NCI-H2196 (cell line): ENCODE results near the gene FGF23.
"Not testable (repeated sequence)": the region's sequence is repeated elsewhere in the genome, so short reads cannot be mapped to it uniquely, and the experiment has no call there.

Experiments used
- DNase-seq: peaks from one replicate; lab custom pipeline; 2025; ENCODE audit not compliant: unreplicated experiment; lab: John Stamatoyannopoulos, UW

Gene FGF23

DNA sequence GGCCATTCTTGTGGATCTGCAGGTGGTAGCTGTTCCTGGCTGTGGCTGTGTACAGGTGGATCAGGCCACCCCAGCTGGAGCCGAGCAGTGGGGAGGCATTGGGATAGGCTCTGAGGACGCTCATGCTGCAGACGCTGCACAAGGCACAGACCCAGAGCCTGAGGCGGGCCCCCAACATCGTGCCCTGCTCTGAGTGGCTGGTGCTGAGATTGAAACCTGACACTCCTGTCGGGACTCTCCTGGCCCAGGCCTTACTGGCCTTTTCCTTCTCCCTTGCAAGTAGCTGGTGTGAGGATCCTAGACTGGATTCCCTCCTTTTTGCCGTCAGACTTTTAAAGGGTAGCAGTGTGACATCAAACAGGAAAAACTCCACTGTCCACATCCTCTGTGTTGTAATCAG is at the start of gene FGF23:
Gene FGF23 (minus strand): TSS at position 308 of the 400 bp plus-strand sequence. CDS start 130 bp downstream, at position 178.
- DNase-seq = no peak

DNA sequence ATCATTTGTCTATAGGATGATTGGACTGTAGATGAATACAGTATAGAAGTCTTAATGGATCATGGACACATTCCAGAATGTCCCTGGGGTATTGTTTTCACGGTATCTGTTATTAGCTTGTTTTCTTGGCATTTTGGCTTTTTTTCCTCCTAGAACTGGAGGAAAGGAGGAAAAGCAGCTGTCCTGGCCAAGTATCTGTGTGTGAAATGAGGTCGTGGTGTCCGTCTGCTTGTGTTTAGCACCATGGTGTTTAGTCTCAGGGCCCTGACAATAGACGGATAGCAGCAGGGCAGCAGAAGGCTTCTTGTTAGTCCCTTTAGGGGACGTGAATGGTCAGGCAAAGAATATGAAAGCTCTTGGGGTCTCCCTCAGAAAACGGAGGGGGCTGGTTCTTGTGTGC is 44.9 kb upstream of the FGF23 start:
- no peak for DNase-seq

DNA sequence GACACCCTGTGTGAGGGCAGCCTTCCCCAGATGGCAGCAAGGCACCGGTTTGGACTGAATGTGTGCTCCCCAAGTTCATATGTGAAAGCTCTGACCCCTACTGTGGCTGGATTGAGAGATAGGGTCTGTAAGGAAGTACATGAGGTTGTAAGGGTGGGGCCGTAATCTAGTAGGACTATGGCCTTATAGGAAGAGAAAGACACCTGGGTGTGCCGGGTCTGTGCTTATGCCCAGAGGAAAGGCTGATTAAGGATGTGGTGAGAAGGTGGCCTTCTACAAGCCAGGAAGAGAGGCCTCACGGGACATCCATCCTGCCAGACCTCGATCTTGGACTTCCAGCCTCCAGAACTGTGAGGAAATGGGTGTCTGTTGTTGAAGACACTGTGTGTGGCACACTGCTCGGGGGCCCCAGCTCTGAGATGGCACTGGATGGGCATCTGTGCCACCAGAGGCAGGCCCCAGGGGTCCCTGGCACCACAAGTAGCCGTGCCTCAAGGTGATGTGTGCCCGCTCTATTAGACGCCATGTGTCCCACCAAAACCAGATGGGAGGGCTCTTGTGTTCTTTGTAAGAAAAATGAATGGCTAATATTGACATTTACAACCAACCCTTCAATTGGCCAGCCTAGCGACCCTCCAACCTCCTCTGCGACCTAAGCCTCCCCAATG is 44.1 kb upstream of the FGF23 start:
- DNase-seq = no peak

DNA sequence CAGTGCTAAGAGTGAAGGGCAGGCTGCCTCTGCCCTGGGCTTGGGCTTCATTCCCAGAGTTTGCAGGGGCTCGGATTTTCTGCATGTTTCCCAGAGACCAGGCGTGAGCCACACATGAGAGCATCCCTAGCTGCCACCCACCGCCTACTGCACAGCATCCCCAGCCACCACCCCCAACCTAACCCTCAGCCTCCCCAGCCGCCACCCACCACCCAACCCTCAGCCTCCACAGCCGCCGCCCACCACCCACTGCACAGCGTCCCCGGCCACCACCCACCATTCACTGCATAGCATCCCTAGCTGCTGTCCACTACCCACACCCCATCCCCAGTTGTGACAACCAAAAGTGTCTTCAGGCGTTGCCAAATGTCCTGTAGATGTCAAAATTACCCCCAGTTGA is 43.5 kb upstream of the FGF23 start:
- no peak for DNase-seq

DNA sequence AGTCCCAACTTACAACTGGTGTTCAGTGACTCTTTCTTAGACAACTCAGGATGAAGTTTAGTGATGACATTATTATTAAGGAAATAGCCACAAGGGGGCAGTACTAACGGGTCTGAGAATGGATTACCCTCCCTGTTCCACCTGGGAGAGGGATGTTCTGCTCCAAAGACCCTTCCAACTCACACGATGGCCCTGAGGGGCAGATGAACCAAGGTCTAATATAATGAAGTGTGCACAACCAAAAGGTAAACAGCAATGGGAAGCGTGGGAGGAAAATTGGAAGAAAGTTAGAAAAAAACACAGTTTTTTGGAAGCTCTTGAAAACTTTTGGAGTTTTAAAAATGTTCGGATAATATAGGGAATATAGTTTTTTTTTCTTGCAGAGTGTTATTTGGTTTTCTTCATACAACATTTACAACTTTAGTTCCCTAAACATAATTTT is 42.1 kb upstream of the FGF23 start:
- DNase-seq = peak; percentile 44

DNA sequence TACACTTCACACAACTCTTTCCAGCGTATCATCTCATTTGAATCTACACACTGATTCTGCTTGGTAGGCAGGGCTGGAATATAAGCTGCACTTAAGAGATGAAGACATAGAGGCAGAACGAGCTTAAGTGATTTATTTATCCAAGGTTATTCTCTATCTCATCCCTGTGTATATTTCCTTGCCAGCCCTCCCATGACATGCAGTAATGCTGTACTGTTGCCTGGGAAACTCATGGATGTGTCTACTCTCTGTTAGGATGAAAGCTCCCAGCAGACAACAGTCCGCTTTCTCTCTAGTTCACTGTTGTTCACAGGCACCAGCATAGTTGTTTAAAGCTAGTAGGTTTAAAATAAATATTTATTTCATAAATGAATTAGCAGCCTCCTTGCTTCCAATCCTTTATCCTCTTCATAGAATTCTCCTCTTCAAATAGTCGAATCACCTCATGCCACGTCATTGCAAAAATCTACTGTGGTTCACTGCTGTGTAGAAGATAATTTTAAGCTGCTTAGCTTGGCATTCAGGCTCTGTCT is 40.7 kb upstream of the FGF23 start:
- no peak for DNase-seq

DNA sequence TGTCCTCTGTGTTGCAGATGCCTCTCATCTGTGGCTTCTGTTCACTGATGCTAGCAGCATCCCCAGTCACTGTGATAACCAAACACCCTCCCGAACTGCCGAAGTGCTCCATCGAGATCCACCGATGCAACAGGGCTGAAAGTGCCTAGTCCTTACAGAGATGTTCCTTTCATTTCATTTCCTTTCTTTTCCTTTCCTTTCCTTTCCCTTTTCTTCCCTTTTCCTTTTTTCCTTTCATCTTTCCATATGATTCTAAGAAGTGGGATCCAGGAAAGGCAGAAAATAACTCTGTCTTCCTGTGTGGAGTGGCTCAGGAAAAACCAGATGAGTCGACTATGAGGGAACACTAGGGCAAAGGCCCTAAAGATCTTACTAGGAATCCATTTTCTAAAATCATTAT is 39.4 kb upstream of the FGF23 start:
- DNase-seq = no peak

DNA sequence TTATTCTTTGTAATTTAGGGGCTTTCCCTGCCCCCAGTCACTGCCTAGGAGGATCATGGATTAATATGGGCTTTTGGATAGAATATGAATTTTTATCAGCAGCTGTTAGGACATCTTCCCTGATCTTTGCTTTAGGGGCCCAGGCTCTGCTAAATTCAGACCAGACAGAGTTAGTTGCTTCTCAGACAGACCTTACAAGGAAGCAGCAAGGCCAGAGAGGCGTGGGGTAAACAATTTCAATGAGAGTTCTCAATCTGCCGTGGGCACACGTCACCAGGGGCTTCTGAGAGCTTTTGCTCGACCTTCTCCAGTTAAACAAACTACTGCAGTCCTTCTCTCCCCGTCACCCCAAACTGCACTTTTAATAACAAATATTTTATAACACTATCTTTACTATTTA is 38.4 kb upstream of the FGF23 start:
- no peak for DNase-seq

DNA sequence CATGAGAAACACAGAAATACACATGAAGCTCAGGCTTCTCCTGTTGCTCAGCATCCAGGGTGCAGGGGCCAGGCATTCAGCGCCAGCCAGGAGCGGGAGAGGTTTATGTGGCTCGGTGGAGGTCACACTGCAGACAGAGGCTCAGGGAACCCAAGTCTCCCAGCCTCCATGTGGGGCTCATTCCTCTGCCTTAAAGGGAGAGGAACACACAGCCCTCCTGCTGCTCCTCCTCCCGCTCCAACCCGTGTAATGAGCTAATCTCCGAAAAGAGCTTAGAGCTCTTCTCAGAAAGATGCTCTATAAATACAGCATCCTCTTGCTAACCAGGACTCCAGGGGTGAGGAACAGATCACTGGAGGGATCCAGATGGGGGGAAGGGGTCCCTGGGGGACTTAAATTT is 37.9 kb upstream of the FGF23 start:
- no peak for DNase-seq

DNA sequence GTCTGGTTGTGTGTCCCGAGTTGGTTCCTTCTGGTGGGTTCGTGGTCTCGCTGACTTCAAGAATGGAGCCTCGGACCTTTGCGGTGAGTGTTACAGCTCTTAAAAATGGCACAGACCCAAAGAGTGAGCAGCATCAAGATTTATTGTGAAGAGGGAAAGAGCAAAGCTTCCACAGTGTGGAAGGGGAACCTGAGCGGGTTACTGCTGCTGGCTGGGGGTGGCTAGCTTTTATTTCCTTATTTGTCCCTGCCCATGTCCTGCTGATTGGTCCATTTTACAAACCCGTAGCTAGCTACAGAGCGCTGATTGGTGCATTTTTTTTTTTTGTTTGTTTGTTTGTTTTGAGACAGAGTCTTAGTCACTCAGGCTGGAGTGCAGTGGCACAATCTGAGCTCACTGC is 36.8 kb upstream of the FGF23 start:
- no peak for DNase-seq

DNA sequence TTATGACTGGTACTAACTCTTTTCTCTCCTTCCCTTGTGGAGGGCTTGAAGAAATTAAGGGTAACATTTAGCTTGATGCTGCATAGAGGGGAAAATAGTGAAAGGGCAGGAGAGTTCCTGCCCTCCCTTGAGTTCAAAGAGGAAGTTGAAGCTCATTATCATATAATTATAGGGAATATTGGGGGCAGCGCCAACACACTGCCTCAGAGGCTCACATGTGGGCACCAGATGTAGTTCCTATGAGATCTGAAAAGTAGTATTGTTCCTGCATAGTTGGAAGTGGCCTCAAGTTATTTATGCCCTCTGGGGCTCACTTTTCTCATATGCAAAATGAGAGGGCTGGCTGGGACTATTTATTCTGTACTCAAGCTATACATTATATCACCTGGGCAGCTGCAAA is 33.0 kb upstream of the FGF23 start:
- DNase-seq = no peak

DNA sequence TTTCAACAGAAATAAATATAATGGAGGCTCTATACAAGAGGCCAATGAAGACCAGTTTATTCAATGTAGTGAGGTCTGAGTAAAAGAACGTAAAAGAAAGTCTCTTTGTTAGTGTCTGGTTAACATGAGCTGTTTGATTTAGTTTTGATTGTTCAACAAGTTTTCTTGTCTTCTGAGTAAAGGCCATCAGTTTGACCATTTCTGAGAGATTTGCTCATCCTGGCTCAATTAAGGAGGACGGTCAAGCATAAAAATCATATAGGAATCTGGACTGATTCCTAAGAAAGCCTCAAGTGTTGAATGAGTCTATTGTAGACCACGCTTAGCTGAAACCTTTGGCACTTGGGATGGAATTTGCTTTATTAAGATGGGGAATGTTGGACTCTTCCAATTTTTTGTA is 32.5 kb upstream of the FGF23 start:
- no peak for DNase-seq

DNA sequence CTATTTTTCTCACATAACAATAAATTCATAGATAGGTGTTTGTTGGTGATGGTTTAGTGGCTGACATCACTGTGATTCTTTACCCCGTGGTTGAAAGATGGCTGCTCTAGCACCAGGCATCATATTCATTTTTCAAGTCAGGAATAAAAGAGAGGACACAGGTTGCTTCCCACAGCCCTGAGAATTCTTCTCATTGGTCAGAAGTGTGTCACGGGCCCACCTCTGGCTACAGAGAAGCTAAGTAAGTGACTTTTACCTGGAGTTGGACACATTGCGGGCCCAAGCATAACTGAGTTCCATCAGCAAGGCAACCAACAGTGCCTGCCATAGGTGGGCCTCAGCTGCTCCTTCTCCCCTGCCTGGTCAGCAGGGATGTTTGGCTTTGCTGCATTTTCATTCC is 27.6 kb upstream of the FGF23 start:
- DNase-seq = no peak

DNA sequence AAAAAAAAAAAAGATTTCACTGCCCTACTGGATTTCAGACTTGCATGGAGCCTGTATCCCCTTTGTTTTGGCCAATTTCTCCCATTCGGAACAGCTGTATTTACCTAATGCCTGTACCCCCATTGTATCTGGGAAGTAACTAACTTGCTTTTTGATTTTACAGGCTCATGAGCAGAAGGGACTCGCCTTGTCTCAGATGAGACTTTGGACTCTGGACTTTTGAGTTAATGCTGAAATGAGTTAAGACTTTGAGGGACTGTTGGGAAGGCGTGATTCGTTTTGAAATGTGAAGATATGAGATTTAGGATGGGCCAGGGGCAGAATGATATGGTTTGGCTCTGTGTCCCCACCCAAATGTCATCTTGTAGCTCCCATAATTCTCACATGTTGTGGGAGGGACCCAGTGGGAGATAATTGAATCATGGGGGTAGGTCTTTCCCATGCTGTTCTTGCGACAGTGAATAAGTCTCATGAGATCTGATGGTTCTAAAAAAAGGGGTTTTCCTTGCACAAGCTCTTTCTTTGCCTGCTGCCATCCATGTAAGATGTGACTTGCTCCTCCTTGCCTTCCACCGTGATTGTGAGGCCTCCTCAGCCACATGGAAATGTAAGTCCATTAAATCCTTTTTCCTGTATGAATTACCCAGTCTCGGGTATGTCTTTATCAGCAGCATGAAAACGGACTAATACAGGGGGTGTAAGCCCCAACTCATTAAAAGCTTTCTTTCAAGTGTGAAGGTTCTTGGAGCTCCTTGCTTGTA is 25.5 kb upstream of the FGF23 start:
- DNase-seq = not testable (repeated sequence)

DNA sequence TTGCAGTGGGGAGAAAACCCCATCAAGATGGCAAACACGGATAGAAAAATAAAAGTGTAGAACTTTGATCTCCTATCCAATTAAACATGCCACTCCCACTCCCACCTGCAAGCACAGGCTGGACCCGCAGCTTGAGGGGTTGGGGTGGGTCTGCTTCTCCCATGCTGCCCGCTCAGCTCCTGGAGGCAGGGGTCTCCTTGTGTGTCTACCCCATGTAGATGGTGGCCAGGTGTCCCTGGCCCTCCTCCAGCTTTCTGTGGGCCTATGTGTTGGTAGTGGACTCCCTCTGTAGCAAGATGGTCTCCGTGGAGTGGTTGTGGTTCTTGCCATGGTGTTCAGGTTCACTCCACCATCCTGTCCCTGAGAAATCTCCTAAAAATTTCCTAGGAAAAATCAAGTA is 23.5 kb upstream of the FGF23 start:
- no peak for DNase-seq

DNA sequence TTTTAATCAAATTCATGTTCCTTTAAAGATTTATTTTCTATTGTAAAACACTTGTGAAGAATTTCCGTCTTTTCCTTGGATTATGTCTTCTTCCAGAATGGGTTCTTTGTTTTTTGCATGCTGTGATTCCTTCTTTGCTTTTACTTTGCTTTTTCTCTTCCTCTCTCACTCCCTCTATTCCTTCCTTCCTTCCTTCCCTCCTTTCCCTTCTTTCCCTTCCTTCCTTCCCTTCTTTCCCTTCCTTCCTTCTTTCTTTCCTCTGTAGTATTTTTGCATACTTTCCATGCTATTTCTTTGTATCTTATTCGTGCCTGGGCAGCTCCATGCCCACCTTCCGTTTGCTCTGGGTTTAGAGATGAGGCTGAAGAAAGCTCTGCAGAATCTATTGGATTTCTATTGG is 21.6 kb upstream of the FGF23 start:
- no peak for DNase-seq

DNA sequence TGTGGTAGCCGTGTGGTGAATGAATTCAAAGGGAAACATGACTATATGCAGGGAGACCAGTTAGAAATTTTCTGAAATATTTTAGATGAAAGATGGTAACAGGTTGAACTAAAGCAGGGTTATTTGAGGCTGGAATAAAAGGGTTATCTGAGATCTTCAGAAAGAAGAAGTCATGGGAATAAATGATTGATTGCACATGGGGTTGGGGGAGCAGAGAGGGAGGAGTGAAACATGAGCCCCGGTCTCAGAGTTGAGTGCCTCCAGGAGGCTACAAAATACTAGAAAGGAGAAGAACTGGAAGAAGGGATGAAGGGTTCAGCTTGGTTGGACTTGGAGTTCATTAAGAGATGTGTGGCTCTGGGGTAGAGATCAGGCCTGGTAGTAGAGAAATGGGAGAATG is 16.3 kb upstream of the FGF23 start:
- DNase-seq = no peak

DNA sequence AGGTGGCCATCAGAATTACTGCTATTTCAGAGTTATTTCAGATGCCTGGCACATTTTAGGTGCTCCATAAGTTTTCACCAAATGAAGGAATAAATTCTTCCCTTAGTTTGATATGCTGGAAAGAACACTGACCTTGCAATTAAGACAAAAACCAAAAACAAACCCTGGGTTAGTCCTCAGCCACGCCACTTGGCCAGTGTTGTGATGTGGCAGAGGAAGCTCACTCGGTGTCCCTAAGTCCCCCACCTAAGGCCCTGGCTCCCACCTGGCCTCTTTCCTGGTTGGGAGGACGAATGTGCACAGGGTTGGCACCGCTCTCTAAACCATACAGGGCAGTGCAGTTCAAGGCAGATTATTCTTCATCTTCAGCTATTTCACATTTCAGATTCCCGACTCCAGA is 13.7 kb upstream of the FGF23 start:
- no peak for DNase-seq

DNA sequence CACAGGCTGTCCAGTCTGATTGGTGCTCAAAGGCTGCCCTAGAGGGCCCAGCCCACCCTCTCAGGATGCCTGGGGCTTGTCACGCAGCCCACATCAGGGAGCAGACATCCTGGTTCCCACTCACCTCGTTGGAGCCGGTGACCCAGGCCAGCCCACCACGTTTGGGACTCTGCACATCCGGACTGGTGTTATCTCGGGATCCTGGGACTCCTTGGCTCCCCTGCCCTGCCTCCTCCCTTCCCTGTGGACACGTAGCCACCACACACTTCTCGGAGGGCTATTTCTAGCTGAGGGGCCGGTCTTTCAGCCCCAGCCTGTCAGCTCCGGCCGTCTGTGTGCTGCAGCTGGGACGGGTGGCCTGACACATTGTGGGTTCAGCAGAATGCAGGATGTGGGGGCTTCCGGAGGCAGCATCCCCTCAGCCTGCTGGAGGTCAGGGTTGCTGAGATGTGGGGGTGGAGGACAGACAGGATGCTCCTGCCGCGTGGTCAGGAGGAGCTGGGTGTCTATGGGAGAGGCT is 12.8 kb upstream of the FGF23 start:
- no peak for DNase-seq

DNA sequence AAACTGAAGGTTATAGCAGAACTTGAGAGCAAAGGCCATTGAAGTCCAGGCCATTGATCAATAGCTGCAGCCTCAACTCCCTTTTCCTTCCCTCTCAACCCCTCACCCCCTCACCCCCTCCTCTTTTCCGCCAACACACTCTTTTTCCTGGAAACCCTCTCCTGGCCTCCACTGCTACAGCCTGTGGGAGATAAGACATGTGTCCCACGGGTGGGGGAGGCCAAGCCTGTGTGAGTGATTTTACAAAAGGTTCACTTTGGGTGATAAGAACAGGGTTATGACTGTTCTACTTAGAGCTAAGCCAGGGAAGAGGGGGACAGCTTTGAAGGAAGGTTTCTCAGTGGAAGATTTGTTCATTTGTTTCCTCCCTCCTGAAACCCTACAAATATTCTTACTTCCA is 9.2 kb upstream of the FGF23 start:
- no peak for DNase-seq

DNA sequence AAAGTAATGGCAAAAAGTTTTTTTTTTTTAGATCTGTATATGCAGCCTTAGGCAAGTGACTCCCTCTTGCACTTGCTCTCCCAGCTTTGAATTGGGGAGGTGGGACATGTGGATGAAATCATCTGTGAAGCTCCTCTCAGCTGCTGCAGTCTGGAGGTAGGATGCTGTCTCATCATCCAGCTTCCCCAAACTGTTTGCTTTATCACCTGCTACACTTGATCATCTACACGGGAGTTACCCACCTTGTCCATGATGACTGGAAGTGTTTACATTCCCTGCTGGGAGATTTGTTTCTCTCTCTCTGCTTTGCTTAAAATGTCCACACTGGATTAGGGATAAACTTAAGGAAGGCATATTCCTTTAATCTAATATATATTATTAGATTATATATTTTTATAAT is 8.5 kb upstream of the FGF23 start:
- no peak for DNase-seq

DNA sequence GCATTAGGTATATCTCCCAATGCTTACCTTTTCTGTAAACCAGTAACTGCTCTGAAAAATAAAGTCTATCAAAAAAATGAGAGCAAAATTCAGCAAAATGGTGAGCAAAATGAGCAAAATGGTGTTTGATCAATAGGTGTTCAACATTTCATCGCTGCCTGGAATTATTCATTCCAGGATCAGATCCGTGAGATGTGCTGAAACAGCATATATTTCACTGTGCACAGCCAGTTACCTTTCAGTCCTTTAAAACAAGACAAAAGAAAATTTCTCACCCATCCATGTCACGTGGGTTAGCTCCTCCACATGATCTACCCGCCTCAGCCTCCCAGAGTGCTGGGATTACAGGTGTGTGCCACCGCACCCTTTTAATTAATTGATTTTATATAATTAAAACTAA is 8.1 kb upstream of the FGF23 start:
- no peak for DNase-seq
